ENCODE measurements around the gene DENND4C.
"Not testable (repeated sequence)": the region's sequence is repeated elsewhere in the genome, so short reads cannot be mapped to it uniquely, and the experiment has no call there.

DNA sequence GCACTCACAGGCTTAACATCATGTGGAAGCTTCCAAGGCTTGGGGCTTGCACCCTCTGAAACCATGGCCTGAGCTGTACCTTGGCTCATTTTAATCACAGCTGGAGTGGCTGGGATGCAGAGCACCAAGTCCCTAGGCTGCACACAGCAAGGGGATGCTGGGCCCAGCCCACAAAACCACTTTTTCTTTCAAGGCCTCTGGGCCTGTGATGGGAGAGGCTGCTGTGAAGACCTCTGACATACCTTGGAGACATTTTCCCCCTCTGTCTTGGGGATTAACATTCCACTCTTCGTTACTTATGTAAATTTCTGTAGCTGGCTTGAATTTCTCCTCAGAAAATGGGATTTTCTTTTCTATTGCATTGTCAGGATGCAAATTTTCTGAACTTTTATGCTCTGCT lies 20.7 kb downstream of the DENND4C start:
- TF ChIP-seq, protein P1, sequence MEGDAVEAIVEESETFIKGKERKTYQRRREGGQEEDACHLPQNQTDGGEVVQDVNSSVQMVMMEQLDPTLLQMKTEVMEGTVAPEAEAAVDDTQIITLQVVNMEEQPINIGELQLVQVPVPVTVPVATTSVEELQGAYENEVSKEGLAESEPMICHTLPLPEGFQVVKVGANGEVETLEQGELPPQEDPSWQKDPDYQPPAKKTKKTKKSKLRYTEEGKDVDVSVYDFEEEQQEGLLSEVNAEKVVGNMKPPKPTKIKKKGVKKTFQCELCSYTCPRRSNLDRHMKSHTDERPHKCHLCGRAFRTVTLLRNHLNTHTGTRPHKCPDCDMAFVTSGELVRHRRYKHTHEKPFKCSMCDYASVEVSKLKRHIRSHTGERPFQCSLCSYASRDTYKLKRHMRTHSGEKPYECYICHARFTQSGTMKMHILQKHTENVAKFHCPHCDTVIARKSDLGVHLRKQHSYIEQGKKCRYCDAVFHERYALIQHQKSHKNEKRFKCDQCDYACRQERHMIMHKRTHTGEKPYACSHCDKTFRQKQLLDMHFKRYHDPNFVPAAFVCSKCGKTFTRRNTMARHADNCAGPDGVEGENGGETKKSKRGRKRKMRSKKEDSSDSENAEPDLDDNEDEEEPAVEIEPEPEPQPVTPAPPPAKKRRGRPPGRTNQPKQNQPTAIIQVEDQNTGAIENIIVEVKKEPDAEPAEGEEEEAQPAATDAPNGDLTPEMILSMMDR (IDR thresholded peaks at IDR 0.05; ENCODE audit: insufficient read depth, low read length, poor library complexity, severe bottlenecking), result not testable (repeated sequence)
- TF ChIP-seq EZH2phosphoT487 (conservative IDR thresholded peaks at IDR 0.05; ENCODE audit: low read length), result not testable (repeated sequence)

All from SU-DHL-6 (cell line).